Heart left ventricle (tissue), 16 donors: ENCODE results near the gene PRR20D. TPM values are rescaled to one million over a fixed set of nuclear protein-coding genes. Genes with fewer than 3 reads are reported as not detected.
"Not testable (repeated sequence)": the region's sequence is repeated elsewhere in the genome, so short reads cannot be mapped to it uniquely, and the experiment has no call there.

Experiments used
- ATAC-seq, 4 donors: fragments of 200-7000 bp; cut with Tn5 transposase; one replicate each; pipeline ENCODE4 v1.9.1; 2020 to 2022; ENCODE audit warnings: moderate library complexity in 4 of 4, mild to moderate bottlenecking in 3 of 4, moderate number of reproducible peaks in 1 of 4
- DNase-seq, 5 donors: peaks; one replicate each; pipeline ENCODE4 v3.0.0-alpha.2; 2020
- H3K27ac ChIP-seq, 12 donors: fragments of 200-600 bp; sonication (generic) in 4 of 12; one replicate each; pipeline versions ENCODE4 v1.5.0 to v1.8.0; 2016 to 2022; ENCODE audit warnings: mild to moderate bottlenecking in 2 of 12
- H3K27me3 ChIP-seq, 9 donors: fragments of 200-600 bp; sonication (generic) in 2 of 9; one replicate each; pipeline versions ENCODE4 v1.5.1 to v1.8.0; 2016 to 2022; ENCODE audit warnings: mild to moderate bottlenecking in 3 of 9
- H3K36me3 ChIP-seq, 9 donors: fragments of 200-600 bp; sonication (generic) in 2 of 9; one replicate each; pipeline versions ENCODE4 v1.5.0 to v1.8.0; 2018 to 2022; ENCODE audit warnings: mild to moderate bottlenecking in 2 of 9
- H3K4me1 ChIP-seq, 12 donors: fragments of 200-600 bp; sonication (generic) in 4 of 12; one replicate each; pipeline versions ENCODE4 v1.5.0 to v1.8.0; 2016 to 2022; ENCODE audit warnings: mild to moderate bottlenecking in 3 of 12
- H3K4me3 ChIP-seq, 12 donors: fragments of 200-600 bp; sonication (generic) in 4 of 12; one replicate each; pipeline versions ENCODE4 v1.5.0 to v1.8.0; 2017 to 2022; ENCODE audit warnings: mild to moderate bottlenecking in 9 of 12, moderate library complexity in 4 of 12
- H3K9me3 ChIP-seq, 12 donors: fragments of 200-600 bp; sonication (generic) in 4 of 12; one replicate each; pipeline versions ENCODE4 v1.5.0 to v1.8.0; 2016 to 2022; ENCODE audit warnings: mild to moderate bottlenecking in 1 of 12
- CTCF ChIP-seq, 12 donors: fragments of 200-600 bp; sonication (generic) in 4 of 12; IDR thresholded peaks; one replicate each; pipeline versions ENCODE4 v1.5.0 to v1.8.0; 2018 to 2022; ENCODE audit warnings: antibody characterized with exemption in 12 of 12, mild to moderate bottlenecking in 5 of 12
- POLR2A ChIP-seq, 2 donors: fragments of 450-650 bp; IDR thresholded peaks; one replicate each; pipeline ENCODE4 v1.6.1; 2017; ENCODE audit warnings: antibody characterized with exemption in 2 of 2, mild to moderate bottlenecking in 2 of 2, moderate library complexity in 2 of 2
- WGBS, 4 donors: extraction: QIAGEN DNeasy Blood & Tissue Kit in 2 of 4; methylation state at CpG; one replicate each; pipeline versions ENCODE4 v1.1.5 to v1.1.7; 2013 to 2018; 5-methylcytosine and 5-hydroxymethylcytosine counted together
- intact Hi-C, 10 donors: fragments of 100-400 bp; cut with DNase I; formaldehyde crosslinking; loops; one replicate each; pipeline versions ENCODE4 v1.11.1 to v1.14.2; 2022
- polyA plus RNA-seq, 2 donors: library from polyadenylated mRNA; stranded (reverse); fragments of 200-250 nt; gene quantifications; one replicate each; pipeline ENCODE4 v1.2.3, GENCODE V29; 2013
- total RNA-seq, 9 donors: library from RNA; depleted of rRNA in 2 of 9; stranded (reverse); fragments of >200 nt in 2 of 9; fragmentation: NEBNext Ultra II Directional in 3 of 9; extraction: Animal tissue kit (Norgen Biotek cat#: 25700) in 3 of 9; gene quantifications; one replicate each; pipeline versions ENCODE4 v1.1.0 to v1.2.4, GENCODE V29; 2016 to 2023
- donor health status: ischemic (EF 13 %, LVEDD 7.1; RV severe dilation, severe dysfunction).
- donor health status: healthy with polysubstance abuse.
- donor health status: DM: no; HTN: yes; CAD: no.
- donor health status: DM: no; HTN: no; CAD: no.
- donor health status: ischemic (EF 25% LVEDD 6.9; RV normal size, moderate dysfunction).
- donor health status: ischemic (EF 25% LVEDD 5.7; RV mildly dilated, moderate dysfunction).
- donor health status: healthy.
- donor health status: DM: yes; HTN: yes; CAD: no.
- donor health status: ischemic (EF 35%, LVEDD 5.7; RV mildly dilated, moderate dysfunction).
- donor health status: nonischemic (EF 11% LVEDD 7.7; RV severe dilation, severe dysfunction).
- donor health status: DM: yes; HTN: yes; CAD: no.
- donor health status: PGD.
- donor health status: ischemic (EF 29% LVEDD 5.4; RV normal size, mild dysfunction).
- donor health status: nonischemic (EF 23%, LVEDD 6.1; RV moderate dilation, normal function).

The PRR20D gene
- total and polyA plus RNA-seq, 11 donors, result not detected

DNA sequence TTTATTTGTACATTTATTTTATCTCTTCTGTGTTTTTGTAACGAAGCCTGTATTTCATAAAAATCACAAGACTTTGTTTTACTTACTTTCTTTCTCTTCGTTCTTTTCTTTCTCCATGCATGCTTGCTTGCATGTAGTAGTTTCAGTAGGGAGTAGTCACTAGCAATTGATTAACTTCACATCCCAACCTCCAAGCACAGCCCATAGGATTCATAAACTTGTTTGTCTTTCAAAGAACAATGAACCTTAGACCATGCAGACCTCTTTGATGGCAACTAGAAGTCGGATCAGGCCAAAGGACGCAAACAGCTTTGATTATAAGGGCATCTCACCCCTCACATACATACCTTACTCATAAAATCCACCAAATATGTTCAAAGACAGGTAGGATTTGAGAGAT is 22.8 kb upstream of the PRR20D start:
- ATAC-seq, result no peak
- no peaks in the 10 kb centered on the region for H3K27me3 ChIP-seq
- no peak overlapping the region for H3K4me3 ChIP-seq
- intact Hi-C loops, result no loop called here
- H3K4me1 ChIP-seq, result no peaks in the 10 kb centered on the region
- WGBS, 4 donors, result 72 to 75% (median 74%) methylated on average over 4 of the region's 4 CpGs
- no peak for TF ChIP-seq POLR2A (IDR thresholded peaks at IDR 0.05)
- TF ChIP-seq CTCF (IDR thresholded peaks at IDR 0.05), result no peak
- no peak for DNase-seq
- no peaks in the 10 kb centered on the region for H3K36me3 ChIP-seq
- H3K9me3 ChIP-seq, result no peaks in the 10 kb centered on the region
- H3K27ac ChIP-seq, result no peak overlapping the region

GRCh38 chr13:57138988-57139387 is 21.4 kb upstream of the PRR20D start:
- intact Hi-C loops, result no loop called here
- DNase-seq (no peak), ATAC-seq (no peak)
- Histone ChIP-seq H3K4me3 (no peak overlapping the region), H3K27ac (no peak overlapping the region), H3K27me3 (no peaks in the 10 kb centered on the region), H3K4me1 (no peaks in the 10 kb centered on the region), H3K36me3 (no peaks in the 10 kb centered on the region), H3K9me3 (no peaks in the 10 kb centered on the region)
- no peak for TF ChIP-seq CTCF (IDR thresholded peaks at IDR 0.05)
- TF ChIP-seq POLR2A (IDR thresholded peaks at IDR 0.05), result no peak
- WGBS, 4 donors, result 87 to 93% (median 90%) methylated on average over 5 of the region's 5 CpGs

GRCh38 chr13:57139781-57140180 is 20.7 kb upstream of the PRR20D start:
- intact Hi-C loops, result not testable (repeated sequence)

DNA sequence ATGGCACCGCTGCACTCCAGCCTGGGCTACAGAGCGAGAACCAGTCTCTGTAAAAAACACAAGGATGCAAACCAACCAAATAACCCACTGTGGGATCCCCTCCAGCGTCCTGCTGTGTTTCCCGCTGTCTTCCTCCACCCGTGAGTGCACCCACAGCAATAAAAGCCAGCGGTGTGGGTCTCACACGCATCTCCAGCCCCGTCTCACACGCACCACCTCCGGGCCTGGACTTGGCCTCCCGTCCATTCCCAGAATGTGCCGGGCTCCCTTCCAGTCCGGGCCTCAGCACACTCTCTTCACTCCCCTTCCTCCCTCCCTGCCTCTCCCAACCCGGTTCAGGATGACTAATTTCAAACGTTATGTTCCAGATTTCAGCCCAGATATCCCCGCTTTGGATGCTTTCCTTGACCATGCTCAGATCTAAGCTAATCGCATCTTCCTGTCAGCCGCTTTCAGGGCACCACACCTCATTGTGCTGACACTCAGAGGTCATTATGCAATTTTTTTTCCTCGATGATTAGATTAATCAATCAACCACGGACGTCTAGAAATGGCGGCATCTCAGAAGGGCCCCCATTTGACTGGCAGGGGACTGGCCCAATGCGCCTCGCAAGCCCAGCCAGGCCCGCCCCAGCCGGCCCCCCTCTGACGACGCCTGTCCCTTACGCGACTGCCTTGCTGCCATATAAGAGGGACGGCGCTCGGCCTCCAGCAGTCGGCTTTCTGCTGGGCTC is 20.0 kb upstream of the PRR20D start, which contains the start of gene PRR20A:
PRR20A (plus strand) TSS at position 684 of the 734 bp plus-strand sequence. CDS start 387 bp downstream, outside the sequence.
- intact Hi-C loops, H3K27ac ChIP-seq, H3K36me3 ChIP-seq, H3K4me3 ChIP-seq, H3K9me3 ChIP-seq, DNase-seq, H3K27me3 ChIP-seq, H3K4me1 ChIP-seq, ATAC-seq: not testable (repeated sequence)
- WGBS, 4 donors, result 87 to 96% (median 93%) methylated on average over 10 to 16 of the region's 34 CpGs

More at GRCh38 chr13:57139781-57140180, 20.7 kb upstream of the PRR20D start:
- not testable (repeated sequence) for H3K4me3 ChIP-seq, DNase-seq, ATAC-seq, H3K27ac ChIP-seq, H3K36me3 ChIP-seq, H3K9me3 ChIP-seq, H3K27me3 ChIP-seq, H3K4me1 ChIP-seq
- 89 to 94% (median 91%) methylated on average over 7 to 14 of the region's 18 CpGs; no CpG with 5 or more reads in 1 of the 4 donors for WGBS, 4 donors

DNA sequence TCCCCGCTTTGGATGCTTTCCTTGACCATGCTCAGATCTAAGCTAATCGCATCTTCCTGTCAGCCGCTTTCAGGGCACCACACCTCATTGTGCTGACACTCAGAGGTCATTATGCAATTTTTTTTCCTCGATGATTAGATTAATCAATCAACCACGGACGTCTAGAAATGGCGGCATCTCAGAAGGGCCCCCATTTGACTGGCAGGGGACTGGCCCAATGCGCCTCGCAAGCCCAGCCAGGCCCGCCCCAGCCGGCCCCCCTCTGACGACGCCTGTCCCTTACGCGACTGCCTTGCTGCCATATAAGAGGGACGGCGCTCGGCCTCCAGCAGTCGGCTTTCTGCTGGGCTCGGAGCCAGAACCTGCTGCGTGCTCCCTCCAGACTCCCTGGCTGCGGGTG is 13.2 kb upstream of the PRR20D start, which contains the start of gene PRR20B:
PRR20B (plus strand) TSS at position 301 of the 400 bp plus-strand sequence. CDS start 387 bp downstream, outside the sequence.
- H3K27me3 ChIP-seq, H3K36me3 ChIP-seq, intact Hi-C loops, H3K9me3 ChIP-seq, H3K4me3 ChIP-seq, H3K4me1 ChIP-seq, ATAC-seq, H3K27ac ChIP-seq, DNase-seq: not testable (repeated sequence)
- no CpG with 5 or more reads among the region's 22 CpGs for WGBS, 4 donors

DNA sequence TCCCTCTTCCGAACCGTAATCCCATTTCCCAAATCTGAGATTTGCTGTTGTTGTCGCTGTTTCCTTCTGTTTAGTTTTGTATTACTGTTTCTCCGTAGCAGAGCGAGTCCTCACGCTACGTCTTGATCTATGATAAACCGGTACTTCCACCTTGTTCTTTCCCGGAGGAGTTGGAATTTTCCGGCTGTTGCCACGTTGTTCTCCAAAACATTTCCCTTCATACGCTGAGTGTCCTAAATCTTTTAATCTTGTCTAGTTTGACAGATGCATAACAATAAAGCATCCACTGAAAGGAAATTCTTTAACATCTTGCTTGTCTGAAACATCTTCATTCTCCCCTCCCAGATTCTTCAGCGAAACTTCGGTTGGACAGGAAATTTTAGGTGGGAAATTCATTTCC is 12.3 kb upstream of the PRR20D start:
- DNase-seq, H3K36me3 ChIP-seq, H3K27ac ChIP-seq, H3K27me3 ChIP-seq, H3K4me3 ChIP-seq, H3K4me1 ChIP-seq, intact Hi-C loops, ATAC-seq, H3K9me3 ChIP-seq: not testable (repeated sequence)
- WGBS, 4 donors, result 91 to 94% (median 93%) methylated on average over 6 to 10 of the region's 14 CpGs

DNA sequence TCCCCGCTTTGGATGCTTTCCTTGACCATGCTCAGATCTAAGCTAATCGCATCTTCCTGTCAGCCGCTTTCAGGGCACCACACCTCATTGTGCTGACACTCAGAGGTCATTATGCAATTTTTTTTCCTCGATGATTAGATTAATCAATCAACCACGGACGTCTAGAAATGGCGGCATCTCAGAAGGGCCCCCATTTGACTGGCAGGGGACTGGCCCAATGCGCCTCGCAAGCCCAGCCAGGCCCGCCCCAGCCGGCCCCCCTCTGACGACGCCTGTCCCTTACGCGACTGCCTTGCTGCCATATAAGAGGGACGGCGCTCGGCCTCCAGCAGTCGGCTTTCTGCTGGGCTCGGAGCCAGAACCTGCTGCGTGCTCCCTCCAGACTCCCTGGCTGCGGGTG is 6.7 kb upstream of the PRR20D start, which contains the start of gene PRR20C:
PRR20C (plus strand) TSS at position 301 of the 400 bp plus-strand sequence. CDS start 387 bp downstream, outside the sequence.
- WGBS, 4 donors, result no CpG with 5 or more reads among the region's 22 CpGs
- H3K27ac ChIP-seq, DNase-seq, H3K9me3 ChIP-seq, H3K27me3 ChIP-seq, intact Hi-C loops, ATAC-seq, H3K4me1 ChIP-seq, H3K36me3 ChIP-seq, H3K4me3 ChIP-seq: not testable (repeated sequence)

GRCh38 chr13:57166897-57167296 is 6.5 kb downstream of the PRR20D start, which contains the start of gene PRR20E:
PRR20E (plus strand) TSS chr13:57167197; CDS start chr13:57167584, 387 bp downstream.
- H3K4me3 ChIP-seq, H3K36me3 ChIP-seq, H3K27ac ChIP-seq, H3K9me3 ChIP-seq, DNase-seq, intact Hi-C loops, H3K4me1 ChIP-seq, ATAC-seq, H3K27me3 ChIP-seq: not testable (repeated sequence)
- WGBS, 4 donors, result no CpG with 5 or more reads among the region's 22 CpGs
